ENCODE results near the gene GAS2L2.

GAS2L2 gene

GRCh38 chr17:35725802-35726126, 27.3 kb downstream of the GAS2L2 start:
- Mint-ChIP-seq H3K9me3 (no peaks in the 10 kb centered on the region), H3K27ac (no peak overlapping the region)
- DNase-seq = no peak

GRCh38 chr17:35725058-35725457, 28.0 kb downstream of the GAS2L2 start:
- Mint-ChIP-seq H3K27me3 (no peaks in the 10 kb centered on the region), H3K4me1 (ENCODE audit: low read depth in 2 of 2) (peaks cover 0 to 5% of the 10 kb centered on the region in 2 donors), H3K36me3 (ENCODE audit: insufficient read depth) (peaks cover 25% of the 10 kb centered on the region), H3K9me3 (no peaks in the 10 kb centered on the region), H3K4me3 (no peak overlapping the region), H3K27ac (peak overlapping the region in 1 of 2 donors; percentile 35)
- DNase-seq (no peak), ATAC-seq (replicated peaks) (no peak)

More at GRCh38 chr17:35725802-35726126, 27.3 kb downstream of the GAS2L2 start:
- Mint-ChIP-seq H3K27me3 (no peaks in the 10 kb centered on the region), H3K4me1 (ENCODE audit: low read depth in 2 of 2) (peaks cover 6 to 10% of the 10 kb centered on the region in 2 donors), H3K4me3 (no peak overlapping the region), H3K36me3 (ENCODE audit: insufficient read depth) (peaks cover 27% of the 10 kb centered on the region)
- no peak for ATAC-seq (replicated peaks)

DNA sequence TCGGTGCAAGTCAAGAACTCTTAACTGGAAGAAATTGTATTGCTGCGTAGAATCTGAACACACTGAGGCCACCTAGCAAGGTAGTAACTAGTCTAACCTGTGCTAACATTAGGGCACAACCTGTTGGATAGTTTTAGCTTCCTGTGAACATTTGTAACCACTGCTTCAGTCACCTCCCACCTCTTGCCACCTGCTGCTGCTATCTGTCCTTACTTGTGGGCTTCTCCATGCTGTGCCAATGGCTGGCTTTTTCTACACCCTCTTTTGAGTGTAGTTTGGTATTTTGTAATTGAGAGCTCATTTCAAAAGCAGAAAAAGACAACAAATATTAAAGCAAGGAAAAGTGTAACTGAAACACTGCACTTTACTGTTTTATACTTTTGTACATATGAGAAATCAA, 29.3 kb downstream of the GAS2L2 start:
- Mint-ChIP-seq H3K27me3 (no peaks in the 10 kb centered on the region), H3K36me3 (ENCODE audit: insufficient read depth) (peaks cover 25% of the 10 kb centered on the region), H3K4me3 (no peak overlapping the region), H3K9me3 (no peaks in the 10 kb centered on the region), H3K27ac (no peak overlapping the region), H3K4me1 (ENCODE audit: low read depth in 2 of 2) (peaks cover 0 to 3% of the 10 kb centered on the region in 2 donors)
- ATAC-seq (replicated peaks) (no peak), DNase-seq (no peak)

GRCh38 chr17:35717475-35717874, 35.6 kb downstream of the GAS2L2 start:
- no peaks in the 10 kb centered on the region for H3K4me1 Mint-ChIP-seq (ENCODE audit: low read depth in 2 of 2)
- peaks cover 14% of the 10 kb centered on the region for H3K36me3 Mint-ChIP-seq (ENCODE audit: insufficient read depth)
- no peaks in the 10 kb centered on the region for H3K27me3 Mint-ChIP-seq
- no peak for DNase-seq
- no peak overlapping the region for H3K27ac Mint-ChIP-seq
- H3K9me3 Mint-ChIP-seq = no peaks in the 10 kb centered on the region
- no peak overlapping the region for H3K4me3 Mint-ChIP-seq
- no peak for ATAC-seq (replicated peaks)

DNA sequence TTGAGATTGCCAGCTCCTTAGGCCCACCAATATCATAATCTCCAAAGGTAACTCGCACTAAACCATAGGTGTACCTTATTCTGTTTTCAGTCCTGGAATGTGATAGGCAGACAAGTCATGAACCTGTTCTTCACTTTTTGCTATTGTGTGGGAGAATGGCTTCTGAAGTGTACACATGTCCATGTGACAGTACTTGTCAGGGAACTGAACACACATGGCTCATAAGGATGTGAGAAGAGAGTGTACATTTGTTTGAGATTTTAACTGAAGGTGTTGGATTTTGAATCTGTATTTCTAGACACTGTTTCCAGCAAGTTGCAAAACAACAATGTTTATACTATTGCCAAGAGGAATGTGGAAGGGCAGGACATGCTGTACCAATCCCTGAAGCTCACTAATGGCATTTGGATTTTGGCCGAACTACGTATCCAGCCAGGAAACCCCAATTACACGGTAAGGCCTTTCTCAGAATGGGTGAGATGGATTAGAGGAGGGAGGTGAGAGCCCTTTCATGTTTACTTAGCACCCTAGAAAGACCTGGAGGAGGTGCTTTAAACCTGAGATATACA, 36.1 kb downstream of the GAS2L2 start:
- no peaks in the 10 kb centered on the region for H3K4me1 Mint-ChIP-seq (ENCODE audit: low read depth in 2 of 2)
- H3K36me3 Mint-ChIP-seq (ENCODE audit: insufficient read depth) = peaks cover 14% of the 10 kb centered on the region
- no peak overlapping the region for H3K4me3 Mint-ChIP-seq
- no peaks in the 10 kb centered on the region for H3K9me3 Mint-ChIP-seq
- H3K27me3 Mint-ChIP-seq = no peaks in the 10 kb centered on the region
- DNase-seq (no peak), ATAC-seq (replicated peaks) (no peak)
- peak overlapping the region in 1 of 2 donors; percentile 9 for H3K27ac Mint-ChIP-seq

GRCh38 chr17:35716173-35716572, 36.9 kb downstream of the GAS2L2 start:
- Mint-ChIP-seq H3K27me3 (no peaks in the 10 kb centered on the region), H3K36me3 (ENCODE audit: insufficient read depth) (peaks cover 20% of the 10 kb centered on the region)
- DNase-seq = no peak

GRCh38 chr17:35715416-35715815, 37.6 kb downstream of the GAS2L2 start:
- no peak for ATAC-seq (replicated peaks)
- Mint-ChIP-seq H3K4me1 (ENCODE audit: low read depth in 2 of 2) (no peaks in the 10 kb centered on the region), H3K4me3 (no peak overlapping the region), H3K27me3 (no peaks in the 10 kb centered on the region), H3K36me3 (ENCODE audit: insufficient read depth) (peaks cover 22% of the 10 kb centered on the region), H3K9me3 (no peaks in the 10 kb centered on the region), H3K27ac (no peak overlapping the region)
- no peak for DNase-seq

More at GRCh38 chr17:35716173-35716572, 36.9 kb downstream of the GAS2L2 start:
- Mint-ChIP-seq H3K9me3 (no peaks in the 10 kb centered on the region), H3K4me1 (ENCODE audit: low read depth in 2 of 2) (no peaks in the 10 kb centered on the region), H3K4me3 (no peak overlapping the region), H3K27ac (no peak overlapping the region)
- no peak for ATAC-seq (replicated peaks)

DNA sequence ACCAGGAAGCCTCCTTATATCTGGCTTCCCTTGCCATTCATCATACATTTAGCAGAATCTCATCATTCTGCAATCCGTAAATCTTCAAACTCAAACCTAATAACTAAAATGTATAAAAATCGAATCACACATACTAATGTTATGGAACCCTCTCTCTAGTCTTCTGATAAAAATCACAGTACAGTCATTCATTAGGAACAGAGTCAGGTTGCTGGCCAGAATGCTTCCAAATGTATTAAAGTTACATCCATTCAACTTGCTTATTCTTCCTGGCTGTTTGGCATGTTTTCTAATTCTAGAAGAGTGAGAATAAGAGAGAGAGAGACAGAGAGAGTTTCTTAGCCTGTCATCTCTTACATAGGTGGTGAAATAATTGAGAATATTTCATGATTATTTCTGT, 38.1 kb downstream of the GAS2L2 start:
- no peaks in the 10 kb centered on the region for H3K9me3 Mint-ChIP-seq

GRCh38 chr17:35713069-35713728, 39.8 kb downstream of the GAS2L2 start:
- no peaks in the 10 kb centered on the region for H3K4me1 Mint-ChIP-seq (ENCODE audit: low read depth in 2 of 2)

More for the DNA sequence above, 38.1 kb downstream of the GAS2L2 start:
- H3K4me1 Mint-ChIP-seq (ENCODE audit: low read depth in 2 of 2) = no peaks in the 10 kb centered on the region
- H3K27ac Mint-ChIP-seq = no peak overlapping the region
- no peak overlapping the region for H3K4me3 Mint-ChIP-seq
- H3K27me3 Mint-ChIP-seq = no peaks in the 10 kb centered on the region
- ATAC-seq (replicated peaks) (no peak), DNase-seq (no peak)
- peaks cover 26% of the 10 kb centered on the region for H3K36me3 Mint-ChIP-seq (ENCODE audit: insufficient read depth)

DNA sequence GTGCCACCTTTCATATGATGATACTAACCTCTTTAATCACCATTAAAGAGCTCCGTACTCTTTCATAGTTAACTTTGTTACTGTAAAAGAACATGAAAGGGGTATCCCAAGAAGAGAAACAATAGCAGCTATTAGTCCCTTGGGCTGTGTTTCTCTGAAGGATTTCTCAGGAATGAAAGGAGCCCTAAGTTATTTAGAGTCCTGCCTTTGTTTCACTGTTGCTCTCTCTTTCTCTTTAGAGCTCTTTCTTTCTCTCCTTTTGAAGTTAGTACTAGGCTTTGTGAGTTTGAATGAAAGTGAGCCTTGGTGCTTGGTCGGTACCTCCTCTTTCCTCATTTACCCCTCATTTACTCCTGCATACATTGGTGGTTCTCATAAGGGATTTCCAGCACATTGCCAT, 42.1 kb downstream of the GAS2L2 start:
- H3K4me3 Mint-ChIP-seq = no peak overlapping the region
- H3K27ac Mint-ChIP-seq = no peak overlapping the region
- DNase-seq (no peak), ATAC-seq (replicated peaks) (no peak)
- peaks cover 24% of the 10 kb centered on the region for H3K36me3 Mint-ChIP-seq (ENCODE audit: insufficient read depth)
- peaks cover 2 to 4% of the 10 kb centered on the region in 2 donors for H3K4me1 Mint-ChIP-seq (ENCODE audit: low read depth in 2 of 2)
- no peaks in the 10 kb centered on the region for H3K27me3 Mint-ChIP-seq
- H3K9me3 Mint-ChIP-seq = no peaks in the 10 kb centered on the region

More at GRCh38 chr17:35713069-35713728, 39.8 kb downstream of the GAS2L2 start:
- Mint-ChIP-seq H3K27ac (no peak overlapping the region), H3K36me3 (ENCODE audit: insufficient read depth) (peaks cover 32% of the 10 kb centered on the region), H3K27me3 (no peaks in the 10 kb centered on the region), H3K9me3 (no peaks in the 10 kb centered on the region), H3K4me3 (no peak overlapping the region)
- ATAC-seq (replicated peaks) (no peak), DNase-seq (no peak)

GRCh38 chr17:35709874-35710273, 43.2 kb downstream of the GAS2L2 start:
- no peak for ATAC-seq (replicated peaks)
- Mint-ChIP-seq H3K27me3 (no peaks in the 10 kb centered on the region), H3K27ac (no peak overlapping the region), H3K4me1 (ENCODE audit: low read depth in 2 of 2) (peaks cover 6 to 8% of the 10 kb centered on the region in 2 donors), H3K4me3 (no peak overlapping the region), H3K36me3 (ENCODE audit: insufficient read depth) (peaks cover 24% of the 10 kb centered on the region), H3K9me3 (no peaks in the 10 kb centered on the region)
- no peak for DNase-seq

DNA sequence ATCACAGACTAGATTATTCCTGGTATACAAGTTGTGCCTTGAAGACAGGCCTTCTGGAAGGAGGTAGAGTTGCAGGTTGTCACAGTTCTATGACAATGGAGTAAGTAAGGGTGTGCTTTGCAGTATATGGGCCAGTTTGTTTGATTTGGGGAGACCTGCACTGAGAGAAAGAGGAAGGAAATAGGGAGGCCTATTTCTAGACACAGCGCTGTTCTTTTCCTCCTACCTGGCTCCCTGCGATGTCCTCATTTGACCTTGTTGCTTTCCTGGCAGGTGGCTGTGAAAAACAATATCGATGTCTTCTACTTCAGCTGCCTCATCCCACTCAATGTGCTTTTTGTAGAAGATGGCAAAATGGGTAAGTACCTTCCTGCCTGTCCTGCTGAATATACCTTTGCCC, 44.1 kb downstream of the GAS2L2 start:
- H3K27ac Mint-ChIP-seq = peak overlapping the region; percentile 5 to 22
- no peaks in the 10 kb centered on the region for H3K9me3 Mint-ChIP-seq
- no peak for ATAC-seq (replicated peaks)
- H3K4me1 Mint-ChIP-seq (ENCODE audit: low read depth in 2 of 2) = peaks cover 6 to 16% of the 10 kb centered on the region in 2 donors
- H3K27me3 Mint-ChIP-seq = no peaks in the 10 kb centered on the region
- H3K36me3 Mint-ChIP-seq (ENCODE audit: insufficient read depth) = peaks cover 24% of the 10 kb centered on the region
- no peak for DNase-seq
- no peak overlapping the region for H3K4me3 Mint-ChIP-seq

DNA sequence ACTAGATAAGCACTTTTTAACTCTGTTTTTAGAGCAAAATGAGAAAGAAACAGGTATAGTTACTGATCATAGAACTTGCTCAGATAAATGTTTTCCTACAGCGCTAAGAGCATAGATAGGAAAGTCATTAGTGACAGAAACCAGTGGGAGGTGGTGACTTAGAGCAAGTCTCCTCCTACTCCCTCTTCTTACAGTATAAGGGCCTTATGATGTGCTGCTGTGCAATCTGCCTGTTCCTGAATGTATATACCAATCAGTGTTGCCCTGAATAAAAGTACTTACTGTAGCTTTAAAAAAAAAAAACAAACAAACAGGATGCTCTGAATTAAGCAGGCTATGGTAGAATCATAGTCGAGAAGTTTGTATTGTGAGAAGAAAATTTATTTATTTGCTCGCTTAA, 44.9 kb downstream of the GAS2L2 start:
- DNase-seq (no peak), ATAC-seq (replicated peaks) (no peak)
- peaks cover 24% of the 10 kb centered on the region for H3K36me3 Mint-ChIP-seq (ENCODE audit: insufficient read depth)
- H3K4me1 Mint-ChIP-seq (ENCODE audit: low read depth in 2 of 2) = peaks cover 6 to 16% of the 10 kb centered on the region in 2 donors
- H3K4me3 Mint-ChIP-seq = no peak overlapping the region
- H3K9me3 Mint-ChIP-seq = no peaks in the 10 kb centered on the region
- no peaks in the 10 kb centered on the region for H3K27me3 Mint-ChIP-seq
- H3K27ac Mint-ChIP-seq = no peak overlapping the region

- Mint-ChIP-seq H3K36me3 (ENCODE audit: insufficient read depth) (peaks cover 22% of the 10 kb centered on the region), H3K27ac (peak overlapping the region in 1 of 2 donors; percentile 58), H3K27me3 (no peaks in the 10 kb centered on the region), H3K4me1 (ENCODE audit: low read depth in 2 of 2) (peaks cover 6 to 25% of the 10 kb centered on the region in 2 donors), H3K4me3 (no peak overlapping the region), H3K9me3 (no peaks in the 10 kb centered on the region)
- ATAC-seq (replicated peaks) = no peak
- DNase-seq = no peak
Observed at GRCh38 chr17:35705705-35706104, 47.3 kb downstream of the GAS2L2 start.
